Stomach (tissue), 4 donors: ENCODE data around the gene MAMLD1.

Experiments
- CTCF ChIP-seq, 7 experiments: fragments of 450-650 bp in 4 of 7; fragments of 200-600 bp in 3 of 7; sonication (generic) in 3 of 7; IDR thresholded peaks; one replicate each; pipeline ENCODE4 v1.5.1; 2016 to 2019; ENCODE audit warnings: antibody characterized with exemption in 7 of 7, control low read depth in 2 of 7, mild to moderate bottlenecking in 1 of 7
- POLR2A ChIP-seq, 4 donors: fragments of 450-650 bp; IDR thresholded peaks; one replicate each; pipeline ENCODE4 v1.6.1; 2016; ENCODE audit warnings: antibody characterized with exemption in 4 of 4, control low read depth in 2 of 4, mild to moderate bottlenecking in 1 of 4, moderate library complexity in 1 of 4

- TF ChIP-seq CTCF (IDR thresholded peaks at IDR 0.05) (no peak), POLR2A (IDR thresholded peaks at IDR 0.05) (no peak)
Measured at GRCh38 chrX:150542846-150543229, 179.7 kb downstream of the MAMLD1 start.
